Liver (tissue), 3 donors: Measurements from ENCODE around the gene TBC1D14.

Experiments used
- CTCF ChIP-seq: fragments of 150-350 bp; IDR thresholded peaks from 2 replicates; pipeline ENCODE4 v1.5.1; 2017; ENCODE audit warnings: improper control_type of control experiment, low read depth, low read length; ENCODE audit not compliant: missing input control
- JUND ChIP-seq, 2 donors: IDR thresholded peaks; 2 replicates each; pipeline ENCODE4 v1.6.1; 2016; ENCODE audit warnings: antibody characterized with exemption in 2 of 2
- MAX ChIP-seq: IDR thresholded peaks from 2 replicates; pipeline ENCODE4 v1.6.1; 2016; ENCODE audit warnings: antibody characterized with exemption
- REST ChIP-seq: IDR thresholded peaks from 2 replicates; pipeline ENCODE4 v1.6.1; 2016; ENCODE audit warnings: antibody characterized with exemption, mild to moderate bottlenecking
- donor health status: healthy.
- donor health status: healthy.

GRCh38 chr4:6929812-6930464 is 20.3 kb downstream of the TBC1D14 start:
- no peak for TF ChIP-seq CTCF
- TF ChIP-seq JUND (IDR thresholded peaks at IDR 0.05), result peak in 1 of 2 donors; percentile 46
- peak; percentile 69 for TF ChIP-seq MAX
- peak; percentile 46 for TF ChIP-seq REST
